Measurements from ENCODE around the gene CACFD1. TPM values are rescaled to one million over a fixed set of nuclear protein-coding genes. Genes with fewer than 3 reads are reported as not detected.

CACFD1 gene
- total and polyA plus RNA-seq, 2 donors (not counting 1 experiment from before 2014, with no cell fraction given), result 27.4 to 31.1 TPM

- H3K9me3 ChIP-seq (ENCODE audit: control extremely low read depth in 1 of 3, control insufficient read depth in 2 of 3, insufficient read depth in 1 of 3, low read length in 2 of 3), result no peaks in the 10 kb centered on the region
- WGBS (ENCODE audit: insufficient coverage), result 97% methylated on average over 3 of the region's 7 CpGs
- H3K9me3 Mint-ChIP-seq (ENCODE audit: insufficient read depth), result no peaks in the 10 kb centered on the region
- CTCF ChIA-PET, result no interaction called here
- H3K27ac Mint-ChIP-seq, result no peak overlapping the region
- H4K20me1 ChIP-seq (ENCODE audit: control insufficient read depth, insufficient read depth, low read length, poor library complexity, severe bottlenecking), result no peaks in the 10 kb centered on the region
- no peak overlapping the region for H3K4me2 ChIP-seq (replicated peaks; ENCODE audit: low read depth, low read length, poor library complexity, severe bottlenecking)
- POLR2A ChIA-PET, result no interaction called here
- ATAC-seq (ENCODE audit: low read depth), result no peak
- H3K79me2 ChIP-seq (ENCODE audit: control insufficient read depth, insufficient read depth, low read length), result no peaks in the 10 kb centered on the region
- H3K4me1 Mint-ChIP-seq, result no peaks in the 10 kb centered on the region
- DNase-seq, result no peak
- no peak overlapping the region for H3K4me3 Mint-ChIP-seq
- no peak overlapping the region for H3K9ac ChIP-seq (ENCODE audit: low read length)
- no peak overlapping the region for H3K27ac ChIP-seq (ENCODE audit: low read length in 2 of 2)
- H3K27me3 Mint-ChIP-seq, result peaks cover 8% of the 10 kb centered on the region
- intact Hi-C loops (cut with micrococcal nuclease), result no loop called here
- no peak for TF ChIP-seq EZH2 (IDR thresholded peaks at IDR 0.05; ENCODE audit: borderline replicate concordance, insufficient read depth, low read depth, low read length, poor library complexity, severe bottlenecking)
- TF ChIP-seq CTCF (IDR thresholded peaks at IDR 0.05), result no peak
- no peaks in the 10 kb centered on the region for H3K4me1 ChIP-seq (ENCODE audit: control insufficient read depth in 2 of 2, insufficient read depth in 2 of 2, low read length in 2 of 2)
- peaks cover 0 to 4% (median 0%) of the 10 kb centered on the region in 4 experiments for H3K27me3 ChIP-seq (replicated peaks in 1 of 4; ENCODE audit: control extremely low read depth in 1 of 4, control insufficient read depth in 3 of 4, insufficient read depth in 4 of 4, low read length in 3 of 4)
- H2AFZ ChIP-seq (ENCODE audit: insufficient read depth, low read depth, low read length, poor library complexity, severe bottlenecking), result no peak overlapping the region
- no peaks in the 10 kb centered on the region for H3K36me3 ChIP-seq (replicated peaks in 1 of 2; ENCODE audit: control extremely low read depth in 1 of 2, control insufficient read depth in 1 of 2, extremely low read depth in 1 of 2, insufficient read depth in 2 of 2, low read length in 1 of 2)
- H3K4me3 ChIP-seq (ENCODE audit: control extremely low read depth in 1 of 5, extremely low read depth in 1 of 5, insufficient read depth in 1 of 5, low read depth in 2 of 5, low read length in 4 of 5), result no peak overlapping the region
Measured at GRCh38 chr9:133519693-133520092, 59.9 kb downstream of the CACFD1 start.

GRCh38 chr9:133520121-133520835 lies 60.5 kb downstream of the CACFD1 start:
- WGBS (ENCODE audit: insufficient coverage), result 88% methylated on average over 24 of the region's 24 CpGs
- Histone ChIP-seq H3K27ac (ENCODE audit: low read length in 2 of 2) (no peak overlapping the region), H3K9ac (ENCODE audit: low read length) (no peak overlapping the region), H3K4me2 (replicated peaks; ENCODE audit: low read depth, low read length, poor library complexity, severe bottlenecking) (no peak overlapping the region), H3K9me3 (ENCODE audit: control extremely low read depth in 1 of 3, control insufficient read depth in 2 of 3, insufficient read depth in 1 of 3, low read length in 2 of 3) (no peaks in the 10 kb centered on the region), H3K36me3 (replicated peaks in 1 of 2; ENCODE audit: control extremely low read depth in 1 of 2, control insufficient read depth in 1 of 2, extremely low read depth in 1 of 2, insufficient read depth in 2 of 2, low read length in 1 of 2) (no peaks in the 10 kb centered on the region), H4K20me1 (ENCODE audit: control insufficient read depth, insufficient read depth, low read length, poor library complexity, severe bottlenecking) (no peaks in the 10 kb centered on the region), H3K4me1 (ENCODE audit: control insufficient read depth in 2 of 2, insufficient read depth in 2 of 2, low read length in 2 of 2) (no peaks in the 10 kb centered on the region), H3K79me2 (ENCODE audit: control insufficient read depth, insufficient read depth, low read length) (no peaks in the 10 kb centered on the region), H3K4me3 (ENCODE audit: control extremely low read depth in 1 of 5, extremely low read depth in 1 of 5, insufficient read depth in 1 of 5, low read depth in 2 of 5, low read length in 4 of 5) (no peak overlapping the region), H3K27me3 (replicated peaks in 1 of 4; ENCODE audit: control extremely low read depth in 1 of 4, control insufficient read depth in 3 of 4, insufficient read depth in 4 of 4, low read length in 3 of 4) (peaks cover 0 to 4% (median 0%) of the 10 kb centered on the region in 4 experiments), H2AFZ (ENCODE audit: insufficient read depth, low read depth, low read length, poor library complexity, severe bottlenecking) (no peak overlapping the region)
- Mint-ChIP-seq H3K27ac (no peak overlapping the region), H3K27me3 (peaks cover 8% of the 10 kb centered on the region), H3K4me3 (no peak overlapping the region), H3K9me3 (ENCODE audit: insufficient read depth) (no peaks in the 10 kb centered on the region), H3K4me1 (no peaks in the 10 kb centered on the region)
- DNase-seq (no peak), ATAC-seq (ENCODE audit: low read depth) (no peak)
- POLR2A ChIA-PET, result no interaction called here
- intact Hi-C loops (cut with micrococcal nuclease), result no loop called here
- CTCF ChIA-PET, result no interaction called here
- no peak for TF ChIP-seq EZH2 (IDR thresholded peaks at IDR 0.05; ENCODE audit: borderline replicate concordance, insufficient read depth, low read depth, low read length, poor library complexity, severe bottlenecking)

Other genes with a start within 250 kb of the CACFD1 start
- gene ABO, start 184.8 kb upstream of the CACFD1 start, total RNA-seq, result not detected in 2 replicates
- gene ABO, start 184.8 kb upstream of the CACFD1 start, polyA plus RNA-seq, result not detected in 2 replicates
- 24.8 and 25.9 TPM in 2 replicates for gene SURF6, start 123.8 kb upstream of the CACFD1 start, total RNA-seq
- 14.7 and 24.4 TPM in 2 replicates for gene SURF6, start 123.8 kb upstream of the CACFD1 start, polyA plus RNA-seq
- gene MED22, start 111.8 kb upstream of the CACFD1 start, total RNA-seq, result 50.4 and 56.9 TPM in 2 replicates
- gene MED22, start 111.8 kb upstream of the CACFD1 start, polyA plus RNA-seq, result 33.9 and 44.9 TPM in 2 replicates
- 2,342 and 2,407 TPM in 2 replicates for gene RPL7A, start 111.8 kb upstream of the CACFD1 start, total RNA-seq
- 3,489 and 3,937 TPM in 2 replicates for gene RPL7A, start 111.8 kb upstream of the CACFD1 start, polyA plus RNA-seq
- gene SURF1, start 103.5 kb upstream of the CACFD1 start, total RNA-seq, result 44.1 and 56.2 TPM in 2 replicates
- gene SURF1, start 103.5 kb upstream of the CACFD1 start, polyA plus RNA-seq, result 46.7 and 54.5 TPM in 2 replicates
- gene SURF2, start 103.4 kb upstream of the CACFD1 start, total RNA-seq, result 16.9 and 17.1 TPM in 2 replicates
- gene SURF2, start 103.4 kb upstream of the CACFD1 start, polyA plus RNA-seq, result 14.0 and 17.3 TPM in 2 replicates
- 43.8 and 44.1 TPM in 2 replicates for gene SURF4, start 83.9 kb upstream of the CACFD1 start, total RNA-seq
- gene SURF4, start 83.9 kb upstream of the CACFD1 start, polyA plus RNA-seq, result 34.7 and 44.9 TPM in 2 replicates
- 1.1 and 2.7 TPM in 2 replicates for gene STKLD1, start 83.6 kb upstream of the CACFD1 start, total RNA-seq
- gene STKLD1, start 83.6 kb upstream of the CACFD1 start, polyA plus RNA-seq, result 0.18 and 0.79 TPM in 2 replicates
- gene REXO4, start 42.0 kb upstream of the CACFD1 start, total RNA-seq, result 37.1 and 39.9 TPM in 2 replicates
- gene REXO4, start 42.0 kb upstream of the CACFD1 start, polyA plus RNA-seq, result 22.2 and 25.0 TPM in 2 replicates
- gene ADAMTS13, start 37.6 kb upstream of the CACFD1 start, total RNA-seq, result 2.5 and 3.3 TPM in 2 replicates
- gene ADAMTS13, start 37.6 kb upstream of the CACFD1 start, polyA plus RNA-seq, result 4.9 and 5.7 TPM in 2 replicates
- 47.0 and 51.8 TPM in 2 replicates for gene SLC2A6, start 19.1 kb downstream of the CACFD1 start, total RNA-seq
- 85.2 and 108 TPM in 2 replicates for gene SLC2A6, start 19.1 kb downstream of the CACFD1 start, polyA plus RNA-seq
- not detected in 2 replicates for gene MYMK, start 65.0 kb downstream of the CACFD1 start, total RNA-seq
- not detected in 2 replicates for gene MYMK, start 65.0 kb downstream of the CACFD1 start, polyA plus RNA-seq
- not detected in 2 replicates for gene ADAMTSL2, start 74.7 kb downstream of the CACFD1 start, total RNA-seq
- gene ADAMTSL2, start 74.7 kb downstream of the CACFD1 start, polyA plus RNA-seq, result 0.03 TPM in 1 of 2 replicates, not detected in the other
- not detected in 2 replicates for gene FAM163B, start 149.4 kb downstream of the CACFD1 start, total RNA-seq
- not detected in 2 replicates for gene FAM163B, start 149.4 kb downstream of the CACFD1 start, polyA plus RNA-seq
- gene DBH, start 176.4 kb downstream of the CACFD1 start, total RNA-seq, result not detected in 2 replicates
- not detected in 2 replicates for gene DBH, start 176.4 kb downstream of the CACFD1 start, polyA plus RNA-seq